GM10847 (cell line): ENCODE data around the gene PPP1R12B.

ENCODE experiments used
- POLR2A ChIP-seq: IDR thresholded peaks from 2 replicates; pipeline ENCODE4 v1.6.1; 2011; ENCODE audit not compliant: insufficient read length; ENCODE audit errors: extremely low read depth

The PPP1R12B gene

DNA sequence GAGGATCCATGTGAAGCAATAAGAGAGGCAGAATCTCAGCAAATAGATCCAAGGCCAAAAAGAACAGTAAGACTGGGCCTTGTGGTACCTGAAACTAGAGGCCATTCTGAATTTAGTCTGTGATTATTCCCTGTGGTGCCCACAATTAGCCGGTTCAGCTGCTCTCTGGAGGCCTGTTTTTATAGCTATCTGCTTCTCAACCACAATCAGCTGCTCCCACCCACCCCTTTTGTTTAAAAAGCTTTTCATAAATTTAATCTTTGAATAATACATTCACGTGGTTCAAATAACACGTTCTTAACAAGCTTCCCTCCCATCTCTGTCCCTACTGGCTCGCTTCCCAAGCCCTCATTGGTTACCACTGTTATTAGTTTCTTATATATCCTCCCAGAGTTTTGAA lies 24.8 kb upstream of the PPP1R12B start:
- TF ChIP-seq POLR2A: no peak

DNA sequence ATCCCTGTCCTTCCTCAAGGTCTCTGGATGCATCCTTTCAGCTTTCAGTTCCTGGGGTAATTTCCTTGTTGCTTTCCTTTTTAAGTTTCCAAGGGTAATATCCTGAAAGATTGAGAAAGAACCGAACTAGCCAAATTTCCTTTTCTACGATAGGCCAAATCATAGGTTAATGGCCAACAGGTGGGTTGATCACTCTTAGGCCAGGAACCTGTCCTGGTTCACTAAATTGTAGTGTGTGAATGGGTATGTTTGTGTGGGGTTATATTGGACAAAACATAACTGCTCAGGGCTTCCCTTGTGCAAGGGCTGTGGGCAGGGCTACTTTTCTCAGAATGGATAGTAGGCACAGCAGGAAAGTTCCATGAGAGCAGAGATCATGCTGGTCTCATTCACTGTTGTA lies 23.9 kb upstream of the PPP1R12B start:
- TF ChIP-seq POLR2A: no peak

DNA sequence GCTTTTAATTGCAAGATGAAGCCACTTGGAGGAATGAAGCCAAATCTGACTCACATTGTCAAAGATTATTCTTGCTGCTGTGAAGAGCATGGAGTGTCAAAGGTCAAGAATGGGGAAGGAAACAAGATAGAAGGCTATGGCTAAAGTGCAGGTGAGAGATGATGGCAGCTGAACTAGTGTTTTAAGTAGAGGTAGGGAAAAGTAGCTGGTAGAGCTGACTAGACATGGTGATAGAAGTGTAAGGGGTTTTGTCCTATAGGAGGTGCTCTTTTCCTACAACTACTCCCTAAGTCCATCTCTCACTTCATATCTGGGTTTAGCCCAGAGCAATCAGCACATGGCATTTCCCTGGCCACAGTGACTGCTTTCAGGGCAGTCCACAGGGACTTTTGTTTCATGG lies 18.6 kb upstream of the PPP1R12B start:
- TF ChIP-seq POLR2A: no peak

DNA sequence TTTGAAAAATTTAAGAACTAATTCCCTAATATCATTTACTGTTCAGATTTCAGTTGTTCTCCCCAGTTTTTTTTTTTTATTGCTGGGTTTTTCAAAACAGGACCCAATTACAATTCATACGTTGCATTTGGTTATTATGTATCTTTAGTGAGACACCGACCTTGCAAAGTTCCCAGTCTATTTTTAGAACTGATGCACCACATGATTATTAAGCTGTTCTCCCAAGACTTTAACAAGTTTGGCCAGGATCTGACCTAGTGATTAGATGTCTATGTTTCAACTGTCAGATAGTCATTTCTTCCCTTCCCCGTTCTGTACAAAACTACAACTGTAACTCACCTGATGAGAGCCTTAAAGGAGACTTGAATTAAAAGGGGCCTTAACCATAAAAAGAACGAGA lies 14.6 kb upstream of the PPP1R12B start:
- no peak for TF ChIP-seq POLR2A

DNA sequence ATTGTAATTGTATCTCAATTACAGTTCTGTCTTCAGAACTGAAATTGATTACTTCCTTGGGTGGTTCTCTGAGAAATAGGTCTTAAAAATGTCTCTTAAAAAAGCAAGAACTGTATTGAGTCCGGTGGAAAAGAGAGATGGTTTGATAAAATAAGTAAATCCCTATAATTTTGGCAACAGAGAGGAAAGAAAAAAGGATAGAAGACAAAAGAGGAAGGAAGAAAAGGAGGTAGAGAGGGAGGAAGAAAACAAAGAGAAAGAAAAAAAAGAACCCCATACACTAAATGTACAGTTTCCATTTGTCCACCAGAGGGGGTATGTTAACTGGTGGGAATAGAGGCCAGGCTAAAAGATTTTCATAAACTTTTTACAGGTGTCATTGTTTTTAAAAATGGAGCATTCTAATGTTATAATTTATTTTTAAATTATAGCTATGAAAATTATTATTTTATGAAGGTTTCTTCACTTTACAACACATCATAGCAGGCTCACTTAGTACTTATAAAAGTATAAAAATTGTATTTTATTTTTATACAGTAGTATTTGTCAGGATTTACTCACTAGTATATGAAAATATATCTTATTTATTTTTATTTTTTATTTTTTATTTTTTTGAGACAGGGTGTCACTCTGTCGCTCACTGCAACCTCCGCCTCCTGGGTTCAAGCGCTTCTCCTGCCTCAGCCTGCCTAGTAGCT lies 4.7 kb upstream of the PPP1R12B start:
- no peak for TF ChIP-seq POLR2A

DNA sequence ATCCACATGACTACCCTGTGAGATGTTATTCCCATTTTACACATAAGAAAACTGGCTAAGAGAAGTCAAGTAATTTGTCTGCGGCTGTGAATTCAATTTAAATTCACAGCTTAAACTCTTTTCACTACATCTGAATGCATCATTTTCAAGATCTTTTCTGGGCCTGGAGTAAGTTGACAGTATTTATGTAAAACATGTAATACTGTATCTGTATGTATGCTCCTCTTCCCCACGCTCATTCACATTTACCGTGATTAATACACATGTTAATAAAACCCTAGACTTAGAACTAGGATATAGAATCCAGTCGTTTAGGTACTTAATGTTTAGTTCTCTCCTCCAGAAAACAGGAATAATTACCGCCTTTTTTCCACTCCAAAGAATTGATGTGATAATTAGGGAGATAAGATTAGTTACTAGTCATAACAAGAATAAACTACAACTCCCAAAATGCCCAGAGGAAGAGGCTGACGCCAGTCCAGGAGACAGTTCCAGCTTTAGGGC lies 442 bp upstream of the PPP1R12B start:
- TF ChIP-seq POLR2A: no peak

DNA sequence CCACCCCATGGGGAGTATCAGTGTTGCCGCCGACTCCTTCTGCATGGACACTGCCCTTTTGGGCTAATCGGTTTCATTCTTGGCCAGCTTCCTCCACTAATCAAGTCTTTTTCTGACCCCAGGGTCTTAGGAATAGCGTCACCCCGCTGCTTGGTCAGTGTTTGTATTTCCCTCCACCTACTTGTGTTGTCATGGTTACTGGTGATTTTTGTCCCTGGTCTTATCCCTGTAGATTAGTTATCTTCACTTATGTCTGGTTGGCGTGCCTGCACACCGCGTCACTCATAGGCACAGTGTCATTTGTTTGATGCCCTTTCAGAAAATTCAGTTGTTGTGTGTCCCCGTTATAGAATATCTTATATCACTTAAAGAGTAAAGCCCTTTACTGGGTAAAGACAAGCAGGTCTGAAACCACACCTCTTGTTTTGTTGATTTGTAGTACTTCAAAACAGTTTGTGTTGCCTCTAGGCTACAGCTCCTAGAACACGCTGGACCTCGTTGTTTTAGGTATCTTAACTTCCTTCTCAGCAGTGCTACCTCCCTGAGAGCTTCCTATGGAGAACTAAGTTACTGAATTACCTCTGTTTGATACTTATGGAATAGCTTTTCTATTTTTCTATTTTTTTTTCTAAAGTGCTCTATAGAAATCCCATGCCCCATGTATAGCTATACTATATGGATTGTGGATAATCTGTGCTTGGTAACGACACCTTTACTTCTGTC lies 868 bp downstream of the PPP1R12B start:
- no peak for TF ChIP-seq POLR2A

DNA sequence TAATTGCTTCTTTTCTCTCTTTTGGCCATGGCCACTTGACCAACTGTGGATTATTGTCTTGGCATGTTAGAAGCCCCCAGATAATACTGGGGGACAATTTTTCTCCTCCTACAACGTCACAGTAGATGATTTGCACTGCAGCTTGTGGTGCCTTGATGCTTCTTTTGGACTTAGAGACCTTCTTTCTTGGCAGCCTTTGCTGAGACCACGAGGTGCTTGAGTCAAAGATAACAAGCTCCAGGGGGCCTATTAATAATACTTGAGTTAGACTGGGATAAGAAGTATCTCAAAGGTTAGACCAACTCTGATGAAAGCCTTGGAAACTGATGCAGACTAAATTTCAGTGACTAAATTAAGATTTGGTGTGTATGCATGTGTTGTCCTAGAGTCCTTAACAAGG lies 3.2 kb downstream of the PPP1R12B start:
- TF ChIP-seq POLR2A: no peak

DNA sequence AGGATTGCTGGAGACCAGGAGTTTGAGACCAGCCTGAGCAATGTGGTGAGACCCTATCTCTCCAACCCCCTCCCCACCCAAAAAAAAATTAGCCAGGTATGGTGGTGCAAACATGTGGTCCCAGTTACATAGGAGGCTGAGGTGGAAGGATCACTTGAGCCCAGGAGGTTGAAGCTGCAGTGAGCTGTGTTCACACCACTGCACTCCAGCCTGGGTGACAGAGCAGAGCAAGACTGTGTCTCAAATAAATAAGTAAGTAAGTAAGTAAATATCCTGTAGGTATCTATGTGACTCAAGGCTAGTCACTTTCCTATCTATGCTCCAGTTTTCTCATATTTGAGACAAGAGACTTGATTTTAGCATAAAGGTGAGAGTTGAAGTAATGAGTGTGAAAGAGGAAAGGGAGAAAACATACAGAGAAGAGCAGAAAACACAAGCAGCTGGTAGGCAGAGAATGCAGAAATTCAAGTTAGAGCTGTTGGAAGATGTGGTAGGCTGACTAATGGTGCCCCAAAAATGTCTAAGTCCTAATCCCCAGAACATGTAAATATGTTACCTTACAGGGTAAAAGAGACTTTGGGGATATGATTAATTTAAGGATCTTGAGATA lies 7.5 kb downstream of the PPP1R12B start:
- TF ChIP-seq POLR2A: no peak

DNA sequence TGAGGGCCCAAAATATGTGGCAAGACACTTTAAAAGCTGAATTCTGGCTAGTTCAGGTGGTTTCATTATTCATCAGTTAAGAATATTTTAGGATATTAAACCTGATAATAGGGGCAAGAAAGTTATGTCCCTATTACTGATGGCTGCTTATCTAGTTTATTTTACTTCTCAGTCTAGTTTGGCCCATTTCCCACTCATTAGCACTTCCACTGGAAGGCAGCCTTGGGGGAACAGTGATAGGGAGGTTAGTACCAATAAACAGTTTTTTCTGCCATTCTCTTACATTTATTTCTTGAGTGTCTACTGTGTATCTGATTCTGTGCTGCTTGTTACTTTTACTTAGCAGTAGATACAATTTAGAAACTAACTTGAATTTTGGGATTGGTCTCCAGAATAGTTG lies 9.0 kb downstream of the PPP1R12B start:
- TF ChIP-seq POLR2A: no peak

DNA sequence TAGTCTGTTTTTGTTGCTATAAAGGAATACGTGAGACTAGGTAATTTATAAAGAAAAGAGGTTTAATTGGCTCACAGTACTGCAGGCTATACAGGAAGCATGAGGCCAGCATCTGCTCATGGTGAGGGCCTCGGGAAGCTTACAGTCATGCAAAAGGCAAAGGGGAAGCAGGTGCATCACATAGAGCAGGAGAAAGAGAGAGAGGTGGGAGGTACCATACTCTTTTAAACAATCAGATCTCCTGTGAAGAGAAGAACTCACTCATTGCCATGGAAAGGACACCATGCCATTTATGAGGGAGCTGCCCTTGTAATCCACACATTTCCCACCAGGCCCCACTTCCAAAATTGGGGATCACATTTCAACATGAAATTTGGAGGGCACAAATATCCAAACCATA lies 12.7 kb downstream of the PPP1R12B start:
- no peak for TF ChIP-seq POLR2A

DNA sequence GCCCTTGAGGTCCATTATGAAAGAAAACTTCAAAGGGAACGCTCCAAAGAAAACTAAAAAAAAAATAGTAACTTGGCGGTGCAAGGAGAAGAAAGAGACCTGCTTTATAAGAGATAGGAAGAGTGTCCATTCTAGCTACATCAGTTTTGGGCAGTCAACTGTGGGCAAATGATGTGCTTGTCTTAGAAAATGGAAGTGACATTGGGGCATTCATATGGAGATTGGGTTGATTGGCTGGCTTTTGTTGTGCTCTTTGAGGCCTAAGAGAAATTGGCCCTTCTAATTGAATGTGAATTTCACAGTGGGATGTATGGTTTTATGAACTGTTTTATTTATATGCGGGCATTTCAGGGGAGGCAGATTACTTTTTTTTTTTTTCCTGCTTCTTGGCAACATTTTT lies 13.2 kb downstream of the PPP1R12B start:
- no peak for TF ChIP-seq POLR2A

DNA sequence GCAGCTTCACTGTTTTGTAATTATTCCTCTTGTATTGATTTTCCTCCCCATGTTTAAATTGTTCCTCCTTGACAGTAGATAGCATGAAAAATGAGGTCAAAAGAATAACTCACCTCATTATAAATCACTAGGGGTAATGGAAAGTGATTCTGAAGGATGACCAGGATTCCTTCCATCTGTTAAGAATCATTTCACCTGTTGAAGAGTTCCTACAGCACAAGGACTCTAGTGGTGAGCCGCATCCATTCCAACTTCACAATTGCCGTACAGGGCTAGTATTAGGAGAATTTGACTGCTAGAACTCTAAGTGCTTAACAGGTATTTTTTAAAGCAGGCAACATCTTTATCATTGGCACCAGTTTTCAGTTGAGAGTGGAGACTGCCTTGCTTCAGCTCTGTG lies 13.7 kb downstream of the PPP1R12B start:
- no peak for TF ChIP-seq POLR2A

DNA sequence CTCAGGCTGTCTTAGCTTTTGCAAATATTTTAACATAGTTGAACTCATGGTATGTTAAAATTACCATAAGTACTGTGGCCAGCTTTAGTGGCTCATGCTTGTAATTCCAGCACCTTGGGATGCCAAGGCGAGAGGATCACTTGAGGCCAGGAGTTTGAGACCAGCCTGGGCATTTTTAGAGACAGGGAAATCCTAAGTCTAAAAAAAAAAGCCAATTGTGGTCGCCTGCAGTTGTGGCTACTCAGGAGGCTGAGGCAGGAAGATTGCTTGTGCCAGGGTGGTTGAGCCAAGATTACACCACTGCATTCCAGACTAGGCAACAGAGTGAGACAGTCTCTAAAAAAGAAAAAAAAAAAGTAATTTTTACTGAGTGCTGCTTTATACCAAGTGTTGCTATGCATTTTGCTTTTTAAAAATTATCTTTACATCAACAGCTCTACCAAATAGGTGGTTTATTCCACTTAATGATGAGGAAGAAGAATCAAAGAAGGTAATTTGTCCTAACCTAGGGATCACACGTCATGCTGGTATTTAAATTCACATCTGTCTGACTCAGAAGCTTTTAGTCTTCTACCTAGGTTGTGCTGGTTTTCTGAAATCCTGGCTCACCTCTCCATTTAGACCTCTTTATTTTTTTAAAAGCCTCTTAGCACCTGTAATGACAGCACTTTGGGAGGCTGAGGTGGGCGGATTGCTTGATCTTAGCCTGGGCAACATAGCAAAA lies 16.8 kb downstream of the PPP1R12B start:
- no peak for TF ChIP-seq POLR2A

DNA sequence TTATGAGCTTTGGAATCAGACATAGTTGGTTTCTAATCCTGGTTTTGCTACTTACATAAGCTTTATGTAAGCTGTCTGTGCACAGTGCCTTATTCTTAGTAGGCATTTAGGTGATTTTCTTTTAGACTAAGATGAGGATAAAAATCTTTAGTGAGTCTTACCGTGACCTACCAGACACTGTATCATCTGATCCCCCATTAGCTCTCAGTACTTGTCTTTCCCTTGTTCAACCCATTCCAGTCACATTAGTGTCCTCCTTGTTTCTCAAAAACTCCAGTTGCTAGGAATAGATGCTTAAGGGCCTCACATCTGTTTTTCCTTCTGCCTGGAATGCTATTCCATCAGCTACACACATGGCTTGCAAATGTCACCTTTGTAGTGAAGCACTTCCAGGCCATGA lies 18.8 kb downstream of the PPP1R12B start:
- no peak for TF ChIP-seq POLR2A

DNA sequence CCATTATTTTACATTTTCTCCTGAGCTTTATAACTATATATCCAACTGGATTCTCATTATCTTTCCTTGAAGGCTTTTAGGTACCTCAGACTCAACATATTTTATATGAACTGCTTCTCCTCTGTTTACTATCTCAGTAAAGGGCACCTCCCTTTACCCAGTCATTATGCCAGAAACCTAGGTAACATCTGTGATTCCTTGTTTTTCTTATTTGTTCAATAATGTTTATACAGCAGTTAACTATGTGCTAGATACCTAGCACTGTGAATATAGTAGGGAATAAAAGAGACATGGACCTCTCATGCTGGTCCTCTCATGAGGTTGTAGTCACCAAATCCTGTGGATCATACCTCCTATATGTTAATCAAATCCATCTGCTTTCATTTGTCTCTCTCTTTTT lies 25.6 kb downstream of the PPP1R12B start:
- no peak for TF ChIP-seq POLR2A
